GM12878 (cell line): ENCODE results near the gene SLC12A4. TPM values are rescaled to one million over a fixed set of nuclear protein-coding genes. Genes with fewer than 3 reads are reported as not detected.
A peak's percentile ranks its signal among the peaks of the same experiment; 100 is the strongest.

ENCODE experiments used
- ATAC-seq: fragments of 200-7000 bp; cut with Tn5 transposase; 3 replicates; pipeline ENCODE4 v1.9.1; 2020; ENCODE audit warnings: mild to moderate bottlenecking, moderate library complexity
- BruUV-seq: library from RNA; stranded (reverse); fragments of 400-500 nt; replicated peaks from 2 replicates; lab custom pipeline; 2021; lab: Mats Ljungman, UMichigan
- CTCF ChIA-PET: fragments of 300-600 bp; sonication (Branson Sonifier 250); formaldehyde crosslinking; extraction: SDS; loops from one replicate; lab custom pipeline; 2021; ENCODE audit warnings: inconsistent platforms; lab: Yijun Ruan, JAX
- POLR2A ChIA-PET: fragments of 350-600 bp; formaldehyde crosslinking; extraction: SDS; loops from one replicate; lab custom pipeline; 2021; ENCODE audit warnings: inconsistent platforms; lab: Charles Lee
- RAD21 ChIA-PET: fragments of 300-600 bp; sonication (Branson Sonifier 250); formaldehyde crosslinking; loops from one replicate; lab custom pipeline; 2023; ENCODE audit warnings: antibody characterized with exemption; ENCODE audit not compliant: unreplicated experiment; lab: Charles Lee
- SMC1A ChIA-PET: fragments of 300-600 bp; sonication (Branson Sonifier 250); formaldehyde crosslinking; loops from one replicate; lab custom pipeline; 2023; ENCODE audit not compliant: unreplicated experiment, uncharacterized antibody; lab: Charles Lee
- DNase-seq: peaks from one replicate; pipeline ENCODE4 v3.0.0-alpha.2; 2011; ENCODE audit warnings: low read depth, low spot score
- FAIRE-seq: peaks from 3 replicates; lab custom pipeline; 2011; peaks lifted over from hg19 to GRCh38; lab: Jason Lieb, UNC
- H2AFZ ChIP-seq: 2 replicates; pipeline ENCODE4 v1.6.0; 2011; ENCODE audit warnings: low read depth, low read length, control low read depth; ENCODE audit not compliant: control insufficient read depth
- H3K27ac ChIP-seq: 2 replicates; pipeline ENCODE4 v1.5.1; 2011; ENCODE audit warnings: control low read depth; ENCODE audit not compliant: control insufficient read depth, insufficient read depth
- H3K27me3 ChIP-seq, 2 experiments: replicated peaks in 1 of 2; 2 replicates each; pipeline versions ENCODE4 v1.6.0 to v1.6.1; 2011; ENCODE audit warnings: low read length in 1 of 2; ENCODE audit not compliant: control insufficient read depth in 2 of 2, insufficient read depth in 2 of 2
- H3K36me3 ChIP-seq, 2 experiments: 2 replicates each; pipeline ENCODE4 v1.5.1; 2011; ENCODE audit warnings: low read length in 1 of 2; ENCODE audit not compliant: control insufficient read depth in 2 of 2, insufficient read depth in 2 of 2
- H3K4me1 ChIP-seq: 2 replicates; pipeline ENCODE4 v1.6.1; 2011; ENCODE audit warnings: mild to moderate bottlenecking, low read length, moderate library complexity, mixed read lengths; ENCODE audit not compliant: control insufficient read depth, insufficient read depth
- H3K4me2 ChIP-seq: 2 replicates; pipeline ENCODE4 v1.6.0; 2011; ENCODE audit warnings: control low read depth; ENCODE audit not compliant: control insufficient read depth, insufficient read depth
- H3K4me3 ChIP-seq: fragments of 200-600 bp; sonication (generic); 2 replicates; pipeline ENCODE4 v1.5.1; 2016
- H3K79me2 ChIP-seq: 2 replicates; pipeline ENCODE4 v1.6.0; 2011; ENCODE audit warnings: low read length; ENCODE audit not compliant: control insufficient read depth, insufficient read depth
- H3K9ac ChIP-seq: 2 replicates; pipeline ENCODE4 v1.8.0; 2011; ENCODE audit warnings: low read length, control low read depth, mixed read lengths; ENCODE audit not compliant: control insufficient read depth, insufficient read depth
- H3K9me3 ChIP-seq: replicated peaks from 3 replicates; pipeline ENCODE4 v1.5.1; 2011; ENCODE audit warnings: mild to moderate bottlenecking, low read length; ENCODE audit not compliant: control insufficient read depth, insufficient read depth
- H4K20me1 ChIP-seq: 2 replicates; pipeline ENCODE4 v1.6.0; 2011; ENCODE audit not compliant: control insufficient read depth, insufficient read depth
- BACH1 ChIP-seq: fragments of 450-650 bp; IDR thresholded peaks from 2 replicates; pipeline ENCODE4 v1.6.1; 2017; ENCODE audit warnings: mild to moderate bottlenecking, borderline replicate concordance
- CREM ChIP-seq: IDR thresholded peaks from 2 replicates; pipeline ENCODE4 v1.6.1; 2014; ENCODE audit warnings: antibody characterized with exemption, low read depth
- E2F8 ChIP-seq: fragments of 450-650 bp; IDR thresholded peaks from 2 replicates; pipeline ENCODE4 v1.6.1; 2018; ENCODE audit warnings: mild to moderate bottlenecking, low read depth, moderate library complexity; ENCODE audit not compliant: partially characterized antibody
- HDAC2 ChIP-seq: fragments of 200-600 bp; sonication (generic); IDR thresholded peaks from 2 replicates; pipeline ENCODE4 v1.6.1; 2017
- IRF4 ChIP-seq: IDR thresholded peaks from 2 replicates; pipeline ENCODE4 v1.6.1; 2011; ENCODE audit warnings: low read depth, low read length
- NBN ChIP-seq: fragments of 450-650 bp; IDR thresholded peaks from 2 replicates; pipeline ENCODE4 v1.6.1; 2016
- NR2C1 ChIP-seq: fragments of 450-650 bp; IDR thresholded peaks from 2 replicates; pipeline ENCODE4 v1.6.1; 2017; ENCODE audit warnings: antibody characterized with exemption, mild to moderate bottlenecking, moderate library complexity
- PML ChIP-seq: IDR thresholded peaks from 2 replicates; pipeline ENCODE4 v1.6.1; 2012; ENCODE audit warnings: low read length, inconsistent platforms
- POLR2A ChIP-seq: IDR thresholded peaks from 2 replicates; pipeline ENCODE4 v1.6.1; 2011; ENCODE audit warnings: low read depth, mild to moderate bottlenecking, low read length
- POLR2AphosphoS5 ChIP-seq: IDR thresholded peaks from 2 replicates; pipeline ENCODE4 v1.6.1; 2011; ENCODE audit warnings: mild to moderate bottlenecking, low read length, inconsistent platforms
- RAD51 ChIP-seq: fragments of 450-650 bp; IDR thresholded peaks from 2 replicates; pipeline ENCODE4 v1.6.1; 2016; ENCODE audit warnings: moderate library complexity, mild to moderate bottlenecking, inconsistent platforms
- RUNX3 ChIP-seq: IDR thresholded peaks from 2 replicates; pipeline ENCODE4 v1.6.1; 2012; ENCODE audit warnings: low read length, inconsistent platforms
- SPI1 ChIP-seq: IDR thresholded peaks from 2 replicates; pipeline ENCODE4 v1.6.1; 2011; ENCODE audit warnings: low read depth, mild to moderate bottlenecking, low read length, moderate library complexity, borderline replicate concordance; ENCODE audit not compliant: insufficient read depth
- TARDBP ChIP-seq: IDR thresholded peaks from 2 replicates; pipeline ENCODE4 v1.6.1; 2016; ENCODE audit warnings: borderline replicate concordance
- TCF3 ChIP-seq: IDR thresholded peaks from 2 replicates; pipeline ENCODE4 v1.6.1; 2012; ENCODE audit warnings: low read depth, mild to moderate bottlenecking, low read length, borderline replicate concordance; ENCODE audit not compliant: insufficient read depth
- WRNIP1 ChIP-seq: IDR thresholded peaks from 2 replicates; pipeline ENCODE4 v1.6.1; 2011; ENCODE audit warnings: low read depth, low read length, improper control_type of control experiment, borderline replicate concordance
- ZNF24 ChIP-seq: fragments of 450-650 bp; IDR thresholded peaks from 2 replicates; pipeline ENCODE4 v1.6.1; 2017; ENCODE audit warnings: antibody characterized with exemption, mild to moderate bottlenecking
- ZNF622 ChIP-seq: fragments of 450-650 bp; IDR thresholded peaks from 2 replicates; pipeline ENCODE4 v1.6.1; 2017; ENCODE audit warnings: mild to moderate bottlenecking, inconsistent platforms
- ZZZ3 ChIP-seq: IDR thresholded peaks from 2 replicates; pipeline ENCODE4 v1.6.1; 2011; ENCODE audit warnings: low read depth; ENCODE audit not compliant: control insufficient read depth, insufficient read length
- WGBS: methylation state at CpG from one replicate; pipeline ENCODE4 v1.1.6; 2016; ENCODE audit warnings: low lambda C conversion rate; ENCODE audit not compliant: insufficient replicate concordance, insufficient coverage; ENCODE audit errors: missing lambda C conversion rate; 5-methylcytosine and 5-hydroxymethylcytosine counted together
- in situ Hi-C: fragments of 300-500 bp; cut with MboI; formaldehyde crosslinking; loops from 9 replicates; pipeline ENCODE4 v1.14.3; 2018; ENCODE audit warnings: mixed read lengths
- intact Hi-C: fragments of 100-400 bp; cut with micrococcal nuclease; formaldehyde crosslinking; loops from one replicate; pipeline ENCODE4 v1.14.2; 2022; ENCODE audit not compliant: unreplicated experiment
- polyA plus RNA-seq, 11 experiments: library from polyadenylated mRNA; depleted of rRNA in 4 of 11; unstranded in 6 of 11; stranded (reverse) in 5 of 11; fragments of >200 nt; fragmentation: Nextera tagmentation in 4 of 11; fragmentation: Illumina TruSeq in 1 of 11; extraction: Ambion mirVana in 4 of 11; extraction: Trizol in 1 of 11; gene quantifications; 1 replicate in 1 of 11; 2 replicates in 10 of 11; pipeline versions ENCODE4 v1.2.1 to v1.2.3, GENCODE V29; 2011 to 2016; ENCODE audit warnings: inconsistent platforms in 2 of 11, missing spikeins in 2 of 11, low read depth in 1 of 11
- total RNA-seq, 4 experiments: library from RNA; depleted of rRNA in 3 of 4; stranded (reverse); fragments of >200 nt in 3 of 4; fragmentation: Illumina TruSeq in 1 of 4; extraction: Trizol in 1 of 4; gene quantifications; 2 replicates each; pipeline versions ENCODE4 v1.2.1 to v1.2.3, GENCODE V29; 2013 to 2021
- TF ChIP-seq, protein P1 (sequence below): IDR thresholded peaks from 2 replicates; pipeline ENCODE4 v1.6.1; 2011; ENCODE audit warnings: borderline replicate concordance, low read depth, mild to moderate bottlenecking, moderate library complexity, mixed read lengths, low read length; ENCODE audit not compliant: insufficient read depth; ENCODE audit errors: extremely low read length

SLC12A4 gene
- total and polyA plus RNA-seq, 10 of the 15 experiments (the other 5 are each of a cell fraction or from before 2014, with no cell fraction given): 0.95 to 39.9 (median 14.2) TPM

DNA sequence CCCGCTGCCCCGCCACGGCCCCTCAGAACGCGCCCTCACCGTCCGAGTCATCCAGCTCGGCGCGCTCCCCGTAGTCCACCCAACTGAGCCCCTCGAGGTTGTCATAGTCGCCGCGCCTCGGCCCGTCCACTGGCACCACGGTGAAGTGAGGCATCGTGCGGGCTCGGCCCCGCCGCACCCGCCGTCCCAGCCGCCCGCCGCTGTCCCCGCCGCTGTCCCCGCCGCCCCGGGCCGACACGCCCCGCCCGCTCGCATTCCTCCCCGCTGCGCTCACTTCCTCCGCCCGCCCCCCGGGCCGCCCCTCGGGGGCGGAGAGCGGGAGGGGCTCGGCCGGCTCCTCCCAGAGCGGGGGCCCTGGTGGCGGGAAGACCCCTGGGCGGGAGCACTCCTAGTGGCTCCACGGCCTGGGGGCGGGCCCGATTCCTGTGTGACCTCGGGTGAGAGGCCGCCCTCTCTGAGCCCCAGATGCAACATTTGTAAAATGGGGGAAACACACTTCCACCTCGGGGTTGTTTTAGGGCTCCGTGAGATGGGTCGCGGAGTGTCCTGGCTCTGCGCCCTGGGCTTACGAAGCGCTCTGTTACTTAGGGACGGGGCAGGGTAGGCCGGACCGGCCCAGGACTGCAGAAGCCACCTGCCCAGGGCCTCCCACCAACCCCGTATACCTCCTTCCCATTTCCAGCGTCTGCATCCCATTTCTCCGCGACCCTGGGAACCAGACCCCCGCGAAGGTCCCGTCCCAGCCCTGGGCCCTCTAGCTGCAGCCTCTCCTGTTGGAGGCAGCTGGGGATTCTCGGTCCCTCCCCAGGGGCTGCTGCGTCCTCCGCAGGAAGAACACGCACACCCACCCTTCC is at the start of gene SLC12A4 (continued):
- peak; percentile 86 for TF ChIP-seq E2F8
- peak; percentile 88 for TF ChIP-seq NBN
- peak; percentile 50; the same call in 1 of the 2 replicates for TF ChIP-seq POLR2AphosphoS5
- no peak for TF ChIP-seq RUNX3
- peak; percentile 31; the same call in 1 of the 2 replicates for TF ChIP-seq BACH1
- no peak for TF ChIP-seq ZNF622

DNA sequence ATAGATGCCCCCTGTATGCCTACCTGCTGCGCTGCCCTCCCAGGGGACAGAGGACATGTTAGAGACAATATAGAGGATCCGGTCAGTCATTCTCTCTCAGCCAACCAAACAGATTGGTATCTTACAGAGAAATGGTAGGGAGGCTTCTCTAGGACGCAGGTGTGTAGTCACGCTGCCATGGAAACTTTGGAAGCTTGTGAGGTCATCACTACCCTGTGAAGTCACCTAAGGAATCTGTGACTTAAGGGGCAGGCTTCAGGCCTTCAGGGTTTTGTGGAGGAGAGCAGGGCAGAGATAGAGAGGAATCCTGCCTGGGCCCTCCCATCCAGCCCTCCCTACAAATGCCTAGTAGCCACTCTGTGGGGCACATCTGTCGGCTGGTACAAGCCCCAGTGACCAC is 47.2 kb upstream of the SLC12A4 start, which contains the start of gene DPEP2NB:
TSS of gene DPEP2NB (minus strand) at position 231 of the 400 bp plus-strand sequence. CDS start at position 90, 141 bp downstream.
- RAD21 ChIA-PET: interaction anchor here (1.0 kb wide), 1 partner anchor 14 kb away, joined by 5 read pairs; no protein-coding TSS in a partner anchor
- POLR2A ChIA-PET: interaction anchor here (0.5 to 0.7 kb wide), 2 partner anchors 60 to 222 kb away, joined by 3 to 8 read pairs; no protein-coding TSS in a partner anchor
- SMC1A ChIA-PET: interaction anchor here (0.9 to 1.1 kb wide), 3 partner anchors 10 to 21 kb away, joined by 3 to 4 read pairs (median 3); no protein-coding TSS in a partner anchor
- Histone ChIP-seq H3K9ac (no peak within 1 kb of the TSS), H3K36me3 (no peaks in the 10 kb centered on the region), H3K4me1 (no peaks in the 10 kb centered on the region), H3K79me2 (no peaks in the 10 kb centered on the region), H2AFZ (no peak within 1 kb of the TSS), H3K4me3 (no peak within 1 kb of the TSS), H4K20me1 (no peaks in the 10 kb centered on the region), H3K4me2 (no peak within 1 kb of the TSS), H3K27me3 (no peaks in the 10 kb centered on the region), H3K9me3 (no peaks in the 10 kb centered on the region), H3K27ac (no peak within 1 kb of the TSS)
- ATAC-seq (no peak), FAIRE-seq (no peak), DNase-seq (no peak)
- CTCF ChIA-PET: interaction anchor here (2.4 kb wide), 1 partner anchor 25 kb away, joined by 9 read pairs; no protein-coding TSS in a partner anchor
- BruUV-seq: no TSS peak
- in situ Hi-C loops (no loop called here), intact Hi-C loops (no loop called here)
- WGBS: 54% methylated on average over 5 of the region's 5 CpGs
- TF ChIP-seq WRNIP1 (no peak), IRF4 (no peak), RAD51 (no peak), ZNF622 (no peak), TCF3 (no peak), CREM (no peak), SPI1 (no peak), POLR2A (no peak), NR2C1 (no peak), PML (no peak), ZNF24 (no peak), TARDBP (no peak), HDAC2 (no peak), ZZZ3 (no peak)
- TF ChIP-seq, protein P1, sequence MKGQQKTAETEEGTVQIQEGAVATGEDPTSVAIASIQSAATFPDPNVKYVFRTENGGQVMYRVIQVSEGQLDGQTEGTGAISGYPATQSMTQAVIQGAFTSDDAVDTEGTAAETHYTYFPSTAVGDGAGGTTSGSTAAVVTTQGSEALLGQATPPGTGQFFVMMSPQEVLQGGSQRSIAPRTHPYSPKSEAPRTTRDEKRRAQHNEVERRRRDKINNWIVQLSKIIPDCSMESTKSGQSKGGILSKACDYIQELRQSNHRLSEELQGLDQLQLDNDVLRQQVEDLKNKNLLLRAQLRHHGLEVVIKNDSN: no peak
